Measurements from ENCODE around the gene SLC6A18. TPM values are rescaled to one million over a fixed set of nuclear protein-coding genes. Genes with fewer than 3 reads are reported as not detected.

Gene SLC6A18
- not detected for total RNA-seq
- long read RNA-seq, partial matches to known transcripts: 0 of 1 reads
- long read RNA-seq, other reads (novel, unspliced or antisense): 1 of 1 reads

- DNase-seq (ENCODE audit: low spot score): no peak
- intact Hi-C loops (cut with DNase I): no loop called here
Measured at GRCh38 chr5:1225081-1225480, at the start of gene SLC6A18. Gene SLC6A18 (plus strand): TSS chr5:1225381. CDS start chr5:1225478, 97 bp downstream.

GRCh38 chr5:1175801-1176472, 49.2 kb upstream of the SLC6A18 start:
- intact Hi-C loops (cut with DNase I): no loop called here
- DNase-seq (ENCODE audit: low spot score): no peak

- no peak for DNase-seq (ENCODE audit: low spot score)
- intact Hi-C loops (cut with DNase I): no loop called here
Measured at GRCh38 chr5:1176473-1177391, 48.4 kb upstream of the SLC6A18 start.

GRCh38 chr5:1177826-1178528, 47.2 kb upstream of the SLC6A18 start:
- no peak for DNase-seq (ENCODE audit: low spot score)
- intact Hi-C loops (cut with DNase I): no loop called here

GRCh38 chr5:1178529-1179382, 46.4 kb upstream of the SLC6A18 start:
- intact Hi-C loops (cut with DNase I): no loop called here
- no peak for DNase-seq (ENCODE audit: low spot score)

- intact Hi-C loops (cut with DNase I): no loop called here
- DNase-seq (ENCODE audit: low spot score): no peak
Measured at GRCh38 chr5:1179383-1179715, 45.8 kb upstream of the SLC6A18 start.

GRCh38 chr5:1180096-1180495, 45.1 kb upstream of the SLC6A18 start:
- no peak for DNase-seq (ENCODE audit: low spot score)
- intact Hi-C loops (cut with DNase I): no loop called here

GRCh38 chr5:1180841-1181271, 44.3 kb upstream of the SLC6A18 start:
- intact Hi-C loops (cut with DNase I): no loop called here

GRCh38 chr5:1181451-1182359, 43.5 kb upstream of the SLC6A18 start:
- no peak for DNase-seq (ENCODE audit: low spot score)
- intact Hi-C loops (cut with DNase I): no loop called here

More at GRCh38 chr5:1180841-1181271, 44.3 kb upstream of the SLC6A18 start:
- no peak for DNase-seq (ENCODE audit: low spot score)

- intact Hi-C loops (cut with DNase I): no loop called here
- DNase-seq (ENCODE audit: low spot score): no peak
Measured at GRCh38 chr5:1182360-1182632, 42.9 kb upstream of the SLC6A18 start.

GRCh38 chr5:1182633-1183423, 42.4 kb upstream of the SLC6A18 start:
- no peak for DNase-seq (ENCODE audit: low spot score)
- intact Hi-C loops (cut with DNase I): no loop called here

- intact Hi-C loops (cut with DNase I): no loop called here
- DNase-seq (ENCODE audit: low spot score): no peak
Measured at GRCh38 chr5:1183424-1184162, 41.6 kb upstream of the SLC6A18 start.

GRCh38 chr5:1184163-1184470, 41.1 kb upstream of the SLC6A18 start:
- DNase-seq (ENCODE audit: low spot score): no peak
- intact Hi-C loops (cut with DNase I): no loop called here

- DNase-seq (ENCODE audit: low spot score): no peak
- intact Hi-C loops (cut with DNase I): no loop called here
Measured at GRCh38 chr5:1184481-1184880, 40.7 kb upstream of the SLC6A18 start.

- intact Hi-C loops (cut with DNase I): no loop called here
- no peak for DNase-seq (ENCODE audit: low spot score)
Measured at GRCh38 chr5:1185038-1185627, 40.0 kb upstream of the SLC6A18 start.

GRCh38 chr5:1185629-1186350, 39.4 kb upstream of the SLC6A18 start:
- intact Hi-C loops (cut with DNase I): no loop called here
- no peak for DNase-seq (ENCODE audit: low spot score)

All from cardiac septum (tissue), 1 donor.